Esophagus squamous epithelium (tissue), 4 donors: Measurements from ENCODE around the gene FAM107A.

Source experiments
- CTCF ChIP-seq, 6 experiments: fragments of 450-650 bp in 4 of 6; fragments of 200-600 bp in 2 of 6; sonication (generic) in 2 of 6; IDR thresholded peaks; one replicate each; pipeline ENCODE4 v1.5.1; 2016 to 2019; ENCODE audit warnings: antibody characterized with exemption in 6 of 6, mild to moderate bottlenecking in 4 of 6, moderate library complexity in 4 of 6
- POLR2A ChIP-seq, 4 donors: fragments of 450-650 bp; IDR thresholded peaks; one replicate each; pipeline ENCODE4 v1.6.1; 2017; ENCODE audit warnings: antibody characterized with exemption in 4 of 4, mild to moderate bottlenecking in 4 of 4, moderate library complexity in 3 of 4

GRCh38 chr3:58620421-58620820 lies 43.2 kb upstream of the FAM107A start:
- TF ChIP-seq POLR2A (IDR thresholded peaks at IDR 0.05) = no peak
- TF ChIP-seq CTCF (IDR thresholded peaks at IDR 0.05) = no peak
